GM18867 (cell line): Measurements from ENCODE around the gene KCNIP2.

Source experiments
- ATAC-seq: cut with Tn5 transposase; IDR thresholded peaks from one replicate; pipeline ENCODE4 v1.9.1; 2021; ENCODE audit warnings: mild to moderate bottlenecking, moderate library complexity; ENCODE audit not compliant: unreplicated experiment

KCNIP2 gene

GRCh38 chr10:101785801-101786200 lies 57.8 kb downstream of the KCNIP2 start:
- ATAC-seq: no peak

DNA sequence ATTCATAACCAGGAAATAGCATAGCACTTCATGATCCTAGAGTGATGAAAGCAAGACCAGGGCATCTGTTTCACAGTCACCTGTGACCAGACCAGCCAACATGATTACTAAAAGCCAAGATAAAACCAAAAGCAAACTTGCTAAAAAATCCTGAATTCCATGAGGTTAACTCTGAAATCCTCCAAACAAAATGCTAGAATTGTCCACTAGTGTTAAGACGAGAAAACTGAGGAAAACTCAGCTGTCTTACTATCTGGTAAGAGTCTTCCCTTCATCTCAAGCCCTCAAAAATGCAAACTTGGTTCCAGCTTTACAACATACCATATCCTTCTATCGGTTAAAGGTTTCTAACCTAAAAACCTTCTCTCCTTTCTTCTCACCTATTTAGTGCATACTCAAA lies 59.0 kb downstream of the KCNIP2 start:
- no peak for ATAC-seq

DNA sequence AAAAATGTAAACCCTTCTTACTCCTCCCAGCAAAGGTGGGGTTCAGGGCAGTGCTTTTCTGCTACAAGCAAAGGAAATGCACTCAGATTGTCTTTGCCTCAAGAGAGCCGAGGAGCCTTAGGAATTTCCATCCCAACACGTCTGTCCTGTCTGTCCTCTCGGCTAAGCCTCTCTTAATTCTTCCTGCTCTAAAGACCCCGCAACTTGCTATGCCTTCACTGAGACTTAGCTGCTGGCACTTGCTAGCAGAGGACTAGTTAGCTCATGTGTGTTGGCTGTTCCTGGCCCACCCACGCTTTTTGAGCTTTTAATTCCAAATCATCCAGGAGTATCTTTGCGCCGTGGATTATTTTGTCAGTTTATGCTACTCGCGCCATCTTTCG lies 59.9 kb downstream of the KCNIP2 start:
- no peak for ATAC-seq

- peak; percentile 65 for ATAC-seq
Observed at GRCh38 chr10:101782811-101783735, 60.5 kb downstream of the KCNIP2 start, which contains the start of gene NPM3. NPM3 (minus strand) TSS chr10:101783446; CDS start chr10:101783390, 56 bp downstream.

- no peak for ATAC-seq
Observed at GRCh38 chr10:101781984-101782810, 61.4 kb downstream of the KCNIP2 start.

DNA sequence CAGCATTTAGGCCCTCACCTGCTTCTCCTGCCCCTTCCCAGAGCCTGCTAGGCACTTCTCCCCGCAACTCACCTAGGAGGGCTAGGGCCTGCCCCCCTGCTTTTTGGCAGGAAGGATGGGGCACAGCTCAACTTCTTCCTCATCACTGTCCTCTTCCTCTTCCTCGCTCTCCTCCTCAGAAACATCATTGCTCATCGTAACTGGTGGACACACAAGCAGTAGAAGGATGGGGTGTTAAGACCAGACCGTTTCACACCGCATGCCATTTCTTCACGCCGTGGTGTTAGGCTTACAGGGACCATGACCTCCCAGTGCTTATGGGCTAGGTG lies 62.0 kb downstream of the KCNIP2 start:
- no peak for ATAC-seq

- ATAC-seq: peak; percentile 40
Observed at GRCh38 chr10:101780818-101781654, 62.6 kb downstream of the KCNIP2 start.

GRCh38 chr10:101780187-101780817 lies 63.3 kb downstream of the KCNIP2 start:
- ATAC-seq: no peak

DNA sequence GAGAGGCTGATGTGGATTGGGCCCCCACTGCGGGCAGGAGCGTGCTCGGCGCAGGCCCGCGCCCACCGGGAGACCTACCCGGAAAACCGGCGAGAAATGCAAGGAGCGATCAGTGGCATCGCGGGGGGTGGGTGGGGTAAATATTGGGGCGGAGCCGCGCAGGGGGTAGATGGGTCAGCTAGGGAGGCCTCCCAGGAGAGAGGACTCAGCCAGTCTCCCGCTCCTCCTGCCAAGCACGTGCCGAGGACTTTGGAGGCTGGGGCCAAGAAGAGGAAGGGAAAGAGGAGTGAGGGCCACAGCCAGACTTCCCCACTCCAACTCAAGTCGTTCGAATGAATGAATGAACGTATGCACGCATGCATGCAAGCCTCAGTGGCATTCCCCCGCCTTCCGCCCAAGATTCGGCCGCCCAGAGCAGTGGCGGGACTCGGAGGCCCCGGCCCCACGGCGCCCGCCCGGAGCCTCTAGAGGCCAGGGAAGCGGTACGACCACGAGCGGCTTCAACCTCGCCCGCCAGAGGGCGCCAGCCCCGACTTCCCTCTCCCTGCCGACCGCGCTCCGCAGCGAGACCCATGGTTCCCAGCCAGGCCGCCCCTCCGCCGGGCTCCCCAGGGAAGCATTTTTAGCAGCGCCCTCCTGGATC lies 63.9 kb downstream of the KCNIP2 start:
- ATAC-seq: peak; percentile 40

DNA sequence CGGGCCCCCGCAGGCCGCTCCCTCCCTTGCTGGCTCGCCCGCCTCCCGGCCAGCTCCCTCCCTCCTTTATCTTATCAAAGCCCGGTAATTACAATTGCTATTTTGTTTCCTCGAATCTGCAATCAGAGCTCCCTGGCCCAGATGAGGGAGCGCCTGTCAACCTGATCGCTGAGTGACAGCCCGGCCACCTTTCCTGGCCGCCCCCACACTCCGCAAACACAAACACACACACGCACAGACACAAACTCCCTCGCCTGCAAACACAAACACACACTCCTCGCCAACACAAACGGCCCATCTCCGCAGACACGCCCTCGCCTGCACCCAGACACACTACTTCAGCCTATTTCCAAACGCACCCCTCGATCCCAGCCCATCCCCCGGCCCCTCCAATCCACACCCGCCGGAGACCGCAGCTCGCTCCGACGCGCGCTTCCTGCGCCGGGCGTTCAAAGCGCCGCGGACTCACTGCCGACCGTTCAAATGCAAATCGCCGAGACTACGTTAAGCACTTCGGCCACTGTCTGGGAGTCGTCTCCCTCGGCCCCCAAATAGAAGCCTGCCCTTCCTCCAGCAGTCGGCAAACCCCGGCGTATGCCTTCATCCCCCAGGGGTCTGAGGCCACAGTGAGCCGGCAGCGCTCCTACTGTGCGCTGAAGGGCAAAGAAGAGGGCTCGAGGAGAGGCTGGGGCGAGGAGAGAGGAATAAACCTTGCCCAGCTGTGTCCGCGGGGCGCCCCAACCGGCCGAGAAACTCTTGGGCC lies 64.6 kb downstream of the KCNIP2 start:
- no peak for ATAC-seq

GRCh38 chr10:101778151-101778780 lies 65.3 kb downstream of the KCNIP2 start:
- no peak for ATAC-seq

GRCh38 chr10:101777619-101778145 lies 65.9 kb downstream of the KCNIP2 start:
- no peak for ATAC-seq

DNA sequence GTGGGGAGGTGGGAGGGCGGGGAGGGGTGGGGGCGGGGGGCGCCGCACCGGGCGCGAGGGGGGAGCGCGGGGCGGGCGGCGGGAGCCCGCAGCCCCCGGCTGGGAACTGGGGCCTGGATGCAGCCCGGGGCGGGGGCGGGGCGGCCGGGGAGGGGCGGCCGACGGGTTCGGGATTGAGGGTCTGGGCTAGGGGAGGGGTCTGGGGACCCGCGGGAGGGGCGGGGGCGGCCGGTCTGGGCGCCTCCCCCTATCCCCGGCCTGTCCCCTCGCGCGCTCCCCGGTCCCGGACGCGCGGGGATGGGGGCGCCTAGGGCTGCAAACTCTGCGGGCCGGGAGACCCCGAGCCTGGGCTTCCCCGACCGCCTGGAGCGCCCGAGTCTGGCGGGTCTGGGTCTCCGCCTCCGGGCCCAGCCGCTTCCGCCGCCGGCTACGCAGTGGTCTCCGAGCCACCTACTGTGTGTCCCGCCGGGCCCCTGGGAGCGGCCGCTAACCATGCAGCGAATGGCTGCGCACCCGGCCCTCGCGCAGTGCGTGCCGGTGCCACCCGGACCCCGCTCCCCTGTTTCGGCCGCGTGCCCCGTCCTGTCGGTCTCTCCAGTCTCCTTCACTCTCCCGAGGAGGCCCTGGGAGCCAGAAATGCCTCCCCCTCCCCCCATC lies 67.3 kb downstream of the KCNIP2 start:
- no peak for ATAC-seq
